IMR-90 (cell line): Measurements from ENCODE around the gene CHCHD4. TPM values are rescaled to one million over a fixed set of nuclear protein-coding genes. Genes with fewer than 3 reads are reported as not detected.
A peak's percentile ranks its signal among the peaks of the same experiment; 100 is the strongest.

Experiments used
- ATAC-seq: fragments of 200-7000 bp; cut with Tn5 transposase; 2 replicates; pipeline ENCODE4 v1.9.1; 2020; ENCODE audit warnings: low read depth, mild to moderate bottlenecking, moderate library complexity
- BruUV-seq: library from RNA; stranded (reverse); fragments of 400-500 nt; replicated peaks from 2 replicates; lab custom pipeline; 2021; lab: Mats Ljungman, UMichigan
- CTCF ChIA-PET: fragments of 300-600 bp; formaldehyde crosslinking; extraction: SDS; loops from one replicate; lab custom pipeline; 2021; ENCODE audit warnings: antibody characterized with exemption; lab: Yijun Ruan, JAX
- POLR2A ChIA-PET: fragments of 300-600 bp; sonication (Branson Sonifier 250); formaldehyde crosslinking; loops from one replicate; lab custom pipeline; 2022; ENCODE audit warnings: antibody characterized with exemption; ENCODE audit not compliant: unreplicated experiment; lab: Charles Lee
- DNase-seq: peaks from one replicate; pipeline ENCODE4 v3.0.0; 2013
- H2AFZ ChIP-seq: replicated peaks from 2 replicates; pipeline ENCODE3; 2013; ENCODE audit warnings: low read length, mild to moderate bottlenecking; ENCODE audit not compliant: poor library complexity
- H2AK5ac ChIP-seq: 2 replicates; pipeline ENCODE4 v1.6.1; 2013; ENCODE audit warnings: low read depth, low read length, inconsistent platforms
- H2AK9ac ChIP-seq: replicated peaks from 2 replicates; pipeline ENCODE3; 2013; ENCODE audit warnings: mild to moderate bottlenecking, low read depth, low read length, moderate library complexity; ENCODE audit not compliant: poor library complexity
- H2BK120ac ChIP-seq: 2 replicates; pipeline ENCODE4 v1.6.1; 2013; ENCODE audit warnings: low read depth, low read length, inconsistent platforms
- H2BK15ac ChIP-seq: 3 replicates; pipeline ENCODE4 v1.6.1; 2013; ENCODE audit warnings: low read depth, low read length, inconsistent platforms
- H2BK20ac ChIP-seq: 2 replicates; pipeline ENCODE4 v1.6.1; 2013; ENCODE audit warnings: low read depth, mild to moderate bottlenecking, inconsistent platforms, low read length, moderate library complexity
- H2BK5ac ChIP-seq: 2 replicates; pipeline ENCODE4 v1.6.1; 2013; ENCODE audit warnings: mild to moderate bottlenecking, low read depth, low read length, inconsistent platforms; ENCODE audit not compliant: poor library complexity, severe bottlenecking
- H3K14ac ChIP-seq: replicated peaks from 2 replicates; pipeline ENCODE4 v1.6.1; 2013; ENCODE audit warnings: low read depth, low read length, inconsistent platforms
- H3K18ac ChIP-seq: 2 replicates; pipeline ENCODE4 v1.6.1; 2013; ENCODE audit warnings: low read depth, low read length, control low read depth
- H3K23ac ChIP-seq: 2 replicates; pipeline ENCODE4 v1.6.1; 2013; ENCODE audit warnings: low read depth, low read length, inconsistent platforms
- H3K27ac ChIP-seq: 2 replicates; pipeline ENCODE4 v1.5.1; 2013; ENCODE audit warnings: mild to moderate bottlenecking, control low read depth, low read length; ENCODE audit not compliant: insufficient read depth
- H3K27me3 ChIP-seq: 2 replicates; pipeline ENCODE4 v1.6.1; 2013; ENCODE audit warnings: low read length; ENCODE audit not compliant: control insufficient read depth, insufficient read depth
- H3K36me3 ChIP-seq: 2 replicates; pipeline ENCODE4 v1.6.1; 2013; ENCODE audit warnings: low read length, mixed read lengths; ENCODE audit not compliant: control insufficient read depth, insufficient read depth
- H3K4ac ChIP-seq: 2 replicates; pipeline ENCODE4 v1.6.1; 2013; ENCODE audit warnings: low read depth, low read length, inconsistent platforms
- H3K4me1 ChIP-seq: 2 replicates; pipeline ENCODE4 v1.6.1; 2013; ENCODE audit warnings: low read length, mixed read lengths; ENCODE audit not compliant: control insufficient read depth, insufficient read depth
- H3K4me2 ChIP-seq: 2 replicates; pipeline ENCODE4 v1.6.1; 2013; ENCODE audit warnings: low read depth, mild to moderate bottlenecking, control low read depth, low read length, moderate library complexity
- H3K4me3 ChIP-seq: 2 replicates; pipeline ENCODE4 v1.5.1; 2013; ENCODE audit warnings: low read depth, mild to moderate bottlenecking, control low read depth, low read length, moderate library complexity; ENCODE audit not compliant: insufficient read depth
- H3K56ac ChIP-seq: 2 replicates; pipeline ENCODE4 v1.6.1; 2013; ENCODE audit warnings: low read length, inconsistent platforms; ENCODE audit not compliant: insufficient read depth; ENCODE audit errors: extremely low read depth
- H3K79me1 ChIP-seq, 2 experiments: 2 replicates each; pipeline ENCODE4 v1.6.1; 2013; ENCODE audit warnings: low read length in 2 of 2, inconsistent platforms in 1 of 2, low read depth in 1 of 2
- H3K9ac ChIP-seq: 2 replicates; pipeline ENCODE4 v1.6.1; 2013; ENCODE audit warnings: low read depth, low read length, control low read depth
- H3K9me1 ChIP-seq: 2 replicates; pipeline ENCODE4 v1.6.1; 2013; ENCODE audit warnings: low read length, inconsistent platforms; ENCODE audit not compliant: insufficient read depth
- H3K9me3 ChIP-seq: 2 replicates; pipeline ENCODE4 v1.6.1; 2013; ENCODE audit warnings: low read length; ENCODE audit not compliant: control insufficient read depth, insufficient read depth
- H4K20me1 ChIP-seq: 2 replicates; pipeline ENCODE4 v1.6.1; 2013; ENCODE audit warnings: low read length, inconsistent platforms; ENCODE audit not compliant: insufficient read depth
- H4K5ac ChIP-seq: 2 replicates; pipeline ENCODE4 v1.6.1; 2013; ENCODE audit warnings: mild to moderate bottlenecking, low read depth, low read length, control low read depth
- H4K8ac ChIP-seq, 2 experiments: 2 replicates each; pipeline ENCODE4 v1.6.1; 2013; ENCODE audit warnings: low read depth in 2 of 2, low read length in 2 of 2, control low read depth in 1 of 2, inconsistent platforms in 1 of 2
- H4K91ac ChIP-seq: 2 replicates; pipeline ENCODE4 v1.6.1; 2013; ENCODE audit warnings: low read depth, low read length, inconsistent platforms; ENCODE audit not compliant: insufficient read depth
- CHD1 ChIP-seq: IDR thresholded peaks from 2 replicates; pipeline ENCODE4 v1.6.1; 2012; ENCODE audit warnings: low read depth, low read length, improper control_type of control experiment
- CTCF ChIP-seq: conservative IDR thresholded peaks from 2 replicates; pipeline ENCODE4 v1.5.1; 2012; ENCODE audit warnings: mild to moderate bottlenecking, low read depth, low read length, improper control_type of control experiment
- FOS ChIP-seq: fragments of 150-350 bp; IDR thresholded peaks from 2 replicates; pipeline ENCODE4 v1.6.1; 2016; ENCODE audit warnings: low read depth, low read length
- MAFK ChIP-seq: IDR thresholded peaks from 2 replicates; pipeline ENCODE4 v1.6.1; 2012; ENCODE audit warnings: low read depth, low read length, improper control_type of control experiment
- MAZ ChIP-seq: IDR thresholded peaks from 2 replicates; pipeline ENCODE4 v1.6.1; 2012; ENCODE audit warnings: low read depth, mild to moderate bottlenecking, low read length, improper control_type of control experiment, moderate library complexity, borderline replicate concordance
- MXI1 ChIP-seq: IDR thresholded peaks from 2 replicates; pipeline ENCODE4 v1.6.1; 2012; ENCODE audit warnings: low read depth, mild to moderate bottlenecking, low read length, moderate library complexity, borderline replicate concordance
- NFE2L2 ChIP-seq: fragments of 150-350 bp; IDR thresholded peaks from 2 replicates; pipeline ENCODE4 v1.6.1; 2016; ENCODE audit warnings: low read depth, mild to moderate bottlenecking, low read length
- WGBS, 2 experiments: methylation state at CpG; one replicate each; pipeline versions ENCODE4 v1.1.5 to v1.1.7; 2013; ENCODE audit warnings: missing lambda C conversion rate in 2 of 2; ENCODE audit not compliant: insufficient read length in 1 of 2; ENCODE audit errors: extremely low coverage in 2 of 2; 5-methylcytosine and 5-hydroxymethylcytosine counted together
- dilution Hi-C: fragments of 300-500 bp; cut with HindIII; formaldehyde crosslinking; loops from one replicate; pipeline ENCODE4 v1.14.3; 2018; ENCODE audit warnings: low sequenced_read_pairs; ENCODE audit not compliant: unreplicated experiment
- in situ Hi-C: fragments of 300-500 bp; cut with MboI; formaldehyde crosslinking; loops from 3 replicates; pipeline ENCODE4 v1.14.3; 2019; ENCODE audit warnings: low sequenced_read_pairs, inconsistent platforms, mixed read lengths
- intact Hi-C: fragments of 100-400 bp; cut with micrococcal nuclease; formaldehyde crosslinking; loops from 2 replicates; pipeline ENCODE4 v1.10.0; 2022
- polyA plus RNA-seq, 3 experiments: library from polyadenylated mRNA; depleted of rRNA; stranded (reverse); fragments of >200 nt; gene quantifications; 2 replicates each; pipeline ENCODE4 v1.2.3, GENCODE V29; 2012; ENCODE audit warnings: low replicate concordance in 1 of 3
- total RNA-seq: library from RNA; depleted of rRNA; stranded (reverse); fragments of >200 nt; gene quantifications from 2 replicates; pipeline ENCODE4 v1.2.3, GENCODE V29; 2012

CHCHD4 gene
- total and polyA plus RNA-seq, 2 of the 4 experiments (the other 2 are of a cell fraction): 9.0 to 9.8 TPM

DNA sequence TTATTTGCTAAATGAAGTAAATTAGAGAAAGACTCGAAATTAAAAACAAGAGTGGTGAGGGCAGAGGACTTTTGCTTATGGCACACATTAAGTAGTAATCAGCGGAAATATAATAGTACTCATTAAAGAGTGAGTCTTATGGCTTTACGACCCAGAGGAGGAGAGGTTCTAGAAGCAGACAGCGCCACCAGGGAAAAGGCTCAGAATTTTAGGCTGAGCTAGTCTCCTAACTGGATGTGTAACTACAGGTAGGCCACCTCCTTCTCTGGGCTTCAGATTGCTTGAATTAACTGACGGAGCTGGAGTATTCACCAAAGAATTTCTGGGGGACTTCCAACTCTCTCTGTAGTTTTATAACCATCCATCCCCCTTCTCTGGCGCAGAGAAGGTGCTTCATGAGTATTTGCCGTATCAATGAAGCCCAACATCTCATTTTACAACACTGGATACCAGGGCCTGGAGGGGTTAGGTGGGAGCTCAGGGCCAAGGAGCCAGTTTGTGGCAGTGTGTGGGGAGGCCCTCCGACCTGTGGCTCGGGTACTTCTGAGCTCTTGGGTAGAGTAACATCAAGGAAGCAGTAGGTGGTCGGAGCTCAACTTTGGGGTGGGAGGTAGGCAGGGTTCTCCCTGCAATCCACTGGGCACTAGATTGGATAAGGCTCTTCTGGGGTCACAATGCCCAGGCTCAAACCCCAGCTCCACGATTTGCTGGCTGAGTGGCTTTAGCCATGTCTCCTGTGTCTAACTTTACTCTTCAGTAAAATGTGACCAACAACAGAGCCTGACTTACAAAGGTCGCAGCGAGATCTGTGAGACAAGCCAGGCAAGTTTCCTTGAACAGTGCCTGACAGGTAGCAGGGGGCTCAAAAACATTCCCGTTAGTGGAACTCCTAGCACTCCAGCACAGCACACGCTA lies 1.1 kb downstream of the CHCHD4 start:
- Histone ChIP-seq H3K4me3 (peak overlapping the region; percentile 64), H3K27me3 (no peaks in the 10 kb centered on the region), H3K9me1 (peaks cover 24% of the 10 kb centered on the region), H3K4me1 (peaks cover 17% of the 10 kb centered on the region), H3K23ac (peak overlapping the region; percentile 66), H4K91ac (peak overlapping the region; percentile 55; the same call in 1 of the 2 replicates), H3K27ac (peak overlapping the region; percentile 39), H3K18ac (peak overlapping the region; percentile 61; the same call in 1 of the 2 replicates), H3K9ac (peak overlapping the region; percentile 89), H3K4ac (peak overlapping the region; percentile 66), H4K20me1 (peaks cover 28% of the 10 kb centered on the region), H2BK5ac (no peak overlapping the region), H4K5ac (peak overlapping the region; percentile 95), H3K9me3 (no peaks in the 10 kb centered on the region), H2BK15ac (no peak overlapping the region), H2AK9ac (peak overlapping the region; percentile 91), H2AK5ac (peak overlapping the region; percentile 69), H2AFZ (peak overlapping the region; percentile 95), H2BK120ac (no peak overlapping the region), H3K14ac (peak overlapping the region; percentile 61), H4K8ac (peak overlapping the region; percentile 74 to 95), H3K36me3 (peaks cover 10% of the 10 kb centered on the region), H2BK20ac (no peak overlapping the region), H3K56ac (peak overlapping the region; percentile 20; the same call in 1 of the 2 replicates), H3K79me1 (peaks cover 29 to 51% of the 10 kb centered on the region in 2 experiments), H3K4me2 (peak overlapping the region; percentile 100)
- ChIA-PET CTCF (no interaction called here), POLR2A (interaction anchor here (0.5 kb wide), 1 partner anchor 486 kb away, joined by 3 read pairs; no protein-coding TSS in a partner anchor)
- in situ Hi-C loops: loop anchor here (25.0 kb wide), 2 partner anchors 236 to 636 kb away; partner anchors contain the start of genes HDAC11 and WNT7A
- no peak for ATAC-seq
- no peak for TF ChIP-seq NFE2L2
- no peak for TF ChIP-seq CHD1
- no peak for TF ChIP-seq MAFK
- no peak for TF ChIP-seq MXI1
- TF ChIP-seq MAZ: no peak
- no peak for TF ChIP-seq CTCF
- TF ChIP-seq FOS: no peak
- WGBS, 2 experiments: 23% methylated on average over 3 of the region's 15 CpGs; no CpG with 5 or more reads in 1 of the 2 experiments
- DNase-seq: no peak
- dilution Hi-C loops: no loop called here
- intact Hi-C loops: loop anchor here (2.0 to 5.0 kb wide), 2 partner anchors 227 to 466 kb away; no protein-coding TSS in a partner anchor
- BruUV-seq: no TSS peak
